ENCODE data around the gene PACSIN2.
A peak's percentile ranks its signal among the peaks of the same experiment; 100 is the strongest.

PACSIN2 gene

DNA sequence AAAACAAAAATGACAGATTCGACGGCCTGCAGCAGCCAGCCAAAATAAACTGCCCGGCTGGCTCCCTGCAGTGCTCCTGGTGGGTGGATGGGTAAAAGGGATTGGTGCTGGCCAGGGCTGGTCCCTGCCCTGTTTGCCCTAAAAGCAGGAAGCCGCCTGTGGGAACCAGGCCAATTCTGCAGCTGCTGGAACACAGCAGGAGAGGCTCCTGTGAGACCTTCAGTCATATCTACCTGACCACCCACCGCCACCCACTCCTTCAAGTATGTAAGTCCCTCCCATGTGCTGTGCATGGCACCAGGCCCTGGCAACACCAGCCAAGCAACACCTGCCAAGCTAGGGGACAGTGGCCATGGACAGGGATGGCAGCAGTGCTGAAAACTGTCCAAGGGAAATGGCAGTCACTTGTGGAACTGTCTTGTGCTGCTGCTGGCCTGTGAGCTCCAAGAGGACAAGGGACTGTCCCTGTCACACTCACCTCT lies 109.2 kb downstream of the PACSIN2 start:
- peaks cover 6 to 65% (median 27%) of the 10 kb centered on the region in 4 experiments for H3K36me3 ChIP-seq (ENCODE audit: control insufficient read depth in 4 of 4, insufficient read depth in 4 of 4, low read length in 3 of 4)

DNA sequence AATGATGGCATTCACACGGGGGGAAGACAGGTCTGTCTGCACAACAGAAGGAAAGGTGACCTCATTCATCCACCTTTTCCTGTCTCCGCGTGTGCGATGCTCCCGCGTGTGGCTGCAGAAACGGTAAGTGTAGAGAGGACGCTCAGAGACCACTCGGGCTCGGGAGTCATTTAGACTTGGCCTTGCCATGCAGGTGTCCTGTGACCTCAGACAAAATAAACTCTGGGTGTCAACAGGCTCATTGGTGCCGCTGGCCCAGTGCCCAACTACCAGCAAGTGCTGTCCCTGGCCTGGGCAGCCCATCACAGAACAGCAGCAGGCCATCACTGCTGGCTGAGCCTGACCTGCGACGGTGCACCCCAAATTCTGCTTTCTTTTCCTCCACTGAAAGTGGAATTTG lies 109.7 kb downstream of the PACSIN2 start:
- ChIA-PET CTCF (interaction anchor here (1.1 to 8.0 kb wide), 5 partner anchors 10 to 129 kb away, joined by 3 to 57 read pairs (median 4); no protein-coding TSS in a partner anchor), POLR2A (no interaction called here)
- no peaks in the 10 kb centered on the region for H3K27me3 ChIP-seq (replicated peaks in 2 of 5; ENCODE audit: control insufficient read depth in 4 of 5, insufficient read depth in 5 of 5, low read length in 4 of 5)
- DNase-seq = no peak
- no peaks in the 10 kb centered on the region for H3K9me3 ChIP-seq (ENCODE audit: control extremely low read depth in 1 of 5, control insufficient read depth in 4 of 5, insufficient read depth in 2 of 5, low read depth in 1 of 5, low read length in 4 of 5)
- peaks cover 6 to 63% (median 25%) of the 10 kb centered on the region in 4 experiments for H3K36me3 ChIP-seq (ENCODE audit: control insufficient read depth in 4 of 4, insufficient read depth in 4 of 4, low read length in 3 of 4)
- peaks cover 0 to 15% (median 11%) of the 10 kb centered on the region in 4 experiments for H3K4me1 ChIP-seq (ENCODE audit: control extremely low read depth in 1 of 4, control insufficient read depth in 4 of 4, insufficient read depth in 4 of 4, low read length in 3 of 4)
- WGBS (ENCODE audit: insufficient coverage) = 94% methylated on average over 13 of the region's 13 CpGs
- H3K4me3 ChIP-seq (ENCODE audit: control insufficient read depth in 1 of 7, extremely low read depth in 1 of 7, insufficient read depth in 4 of 7, low read depth in 2 of 7, low read length in 6 of 7) = no peak overlapping the region
- no peak overlapping the region for H3K27ac ChIP-seq (ENCODE audit: insufficient read depth in 1 of 2, low read depth in 1 of 2, low read length in 2 of 2, poor library complexity in 1 of 2, severe bottlenecking in 2 of 2)

More for the DNA sequence above, 109.2 kb downstream of the PACSIN2 start:
- DNase-seq = no peak
- WGBS (ENCODE audit: insufficient coverage) = 95% methylated on average over 4 of the region's 5 CpGs
- H3K27me3 ChIP-seq (replicated peaks in 2 of 5; ENCODE audit: control insufficient read depth in 4 of 5, insufficient read depth in 5 of 5, low read length in 4 of 5) = no peaks in the 10 kb centered on the region
- CTCF ChIA-PET = interaction anchor here (0.7 to 8.0 kb wide), 7 partner anchors 10 to 42 kb away, joined by 3 to 57 read pairs (median 4); no protein-coding TSS in a partner anchor
- no peaks in the 10 kb centered on the region for H3K9me3 ChIP-seq (ENCODE audit: control extremely low read depth in 1 of 5, control insufficient read depth in 4 of 5, insufficient read depth in 2 of 5, low read depth in 1 of 5, low read length in 4 of 5)
- peaks cover 0 to 15% (median 11%) of the 10 kb centered on the region in 4 experiments for H3K4me1 ChIP-seq (ENCODE audit: control extremely low read depth in 1 of 4, control insufficient read depth in 4 of 4, insufficient read depth in 4 of 4, low read length in 3 of 4)
- no peak overlapping the region for H3K27ac ChIP-seq (ENCODE audit: insufficient read depth in 1 of 2, low read depth in 1 of 2, low read length in 2 of 2, poor library complexity in 1 of 2, severe bottlenecking in 2 of 2)
- no peak overlapping the region for H3K4me3 ChIP-seq (ENCODE audit: control insufficient read depth in 1 of 7, extremely low read depth in 1 of 7, insufficient read depth in 4 of 7, low read depth in 2 of 7, low read length in 6 of 7)
- POLR2A ChIA-PET = no interaction called here

GRCh38 chr22:42904050-42904449 lies 110.9 kb downstream of the PACSIN2 start:
- no peak overlapping the region for H3K4me3 ChIP-seq (ENCODE audit: control insufficient read depth in 1 of 7, extremely low read depth in 1 of 7, insufficient read depth in 4 of 7, low read depth in 2 of 7, low read length in 6 of 7)
- ChIA-PET CTCF (interaction anchor here (1.6 to 8.0 kb wide), 3 partner anchors 11 to 130 kb away, joined by 3 to 57 read pairs (median 10); no protein-coding TSS in a partner anchor), POLR2A (no interaction called here)
- WGBS (ENCODE audit: insufficient coverage) = 91% methylated on average over 12 of the region's 12 CpGs
- DNase-seq = no peak
- H3K9me3 ChIP-seq (ENCODE audit: control extremely low read depth in 1 of 5, control insufficient read depth in 4 of 5, insufficient read depth in 2 of 5, low read depth in 1 of 5, low read length in 4 of 5) = no peaks in the 10 kb centered on the region
- peaks cover 0 to 15% (median 11%) of the 10 kb centered on the region in 4 experiments for H3K4me1 ChIP-seq (ENCODE audit: control extremely low read depth in 1 of 4, control insufficient read depth in 4 of 4, insufficient read depth in 4 of 4, low read length in 3 of 4)
- peaks cover 6 to 52% (median 17%) of the 10 kb centered on the region in 4 experiments for H3K36me3 ChIP-seq (ENCODE audit: control insufficient read depth in 4 of 4, insufficient read depth in 4 of 4, low read length in 3 of 4)
- H3K27me3 ChIP-seq (replicated peaks in 2 of 5; ENCODE audit: control insufficient read depth in 4 of 5, insufficient read depth in 5 of 5, low read length in 4 of 5) = no peaks in the 10 kb centered on the region
- no peak overlapping the region for H3K27ac ChIP-seq (ENCODE audit: insufficient read depth in 1 of 2, low read depth in 1 of 2, low read length in 2 of 2, poor library complexity in 1 of 2, severe bottlenecking in 2 of 2)

GRCh38 chr22:42902875-42903510 lies 112.0 kb downstream of the PACSIN2 start:
- H3K4me3 ChIP-seq (ENCODE audit: control insufficient read depth in 1 of 7, extremely low read depth in 1 of 7, insufficient read depth in 4 of 7, low read depth in 2 of 7, low read length in 6 of 7) = no peak overlapping the region
- peaks cover 0 to 15% (median 11%) of the 10 kb centered on the region in 4 experiments for H3K4me1 ChIP-seq (ENCODE audit: control extremely low read depth in 1 of 4, control insufficient read depth in 4 of 4, insufficient read depth in 4 of 4, low read length in 3 of 4)
- H3K9me3 ChIP-seq (ENCODE audit: control extremely low read depth in 1 of 5, control insufficient read depth in 4 of 5, insufficient read depth in 2 of 5, low read depth in 1 of 5, low read length in 4 of 5) = no peaks in the 10 kb centered on the region
- no peaks in the 10 kb centered on the region for H3K27me3 ChIP-seq (replicated peaks in 2 of 5; ENCODE audit: control insufficient read depth in 4 of 5, insufficient read depth in 5 of 5, low read length in 4 of 5)
- ChIA-PET CTCF (interaction anchor here (1.2 to 8.0 kb wide), 11 partner anchors 9 to 131 kb away, joined by 3 to 57 read pairs (median 6); no protein-coding TSS in a partner anchor), POLR2A (no interaction called here)
- H3K27ac ChIP-seq (ENCODE audit: insufficient read depth in 1 of 2, low read depth in 1 of 2, low read length in 2 of 2, poor library complexity in 1 of 2, severe bottlenecking in 2 of 2) = no peak overlapping the region
- 99% methylated on average over 12 of the region's 15 CpGs for WGBS (ENCODE audit: insufficient coverage)
- H3K36me3 ChIP-seq (ENCODE audit: control insufficient read depth in 4 of 4, insufficient read depth in 4 of 4, low read length in 3 of 4) = peaks cover 6 to 41% (median 13%) of the 10 kb centered on the region in 4 experiments
- DNase-seq = no peak

DNA sequence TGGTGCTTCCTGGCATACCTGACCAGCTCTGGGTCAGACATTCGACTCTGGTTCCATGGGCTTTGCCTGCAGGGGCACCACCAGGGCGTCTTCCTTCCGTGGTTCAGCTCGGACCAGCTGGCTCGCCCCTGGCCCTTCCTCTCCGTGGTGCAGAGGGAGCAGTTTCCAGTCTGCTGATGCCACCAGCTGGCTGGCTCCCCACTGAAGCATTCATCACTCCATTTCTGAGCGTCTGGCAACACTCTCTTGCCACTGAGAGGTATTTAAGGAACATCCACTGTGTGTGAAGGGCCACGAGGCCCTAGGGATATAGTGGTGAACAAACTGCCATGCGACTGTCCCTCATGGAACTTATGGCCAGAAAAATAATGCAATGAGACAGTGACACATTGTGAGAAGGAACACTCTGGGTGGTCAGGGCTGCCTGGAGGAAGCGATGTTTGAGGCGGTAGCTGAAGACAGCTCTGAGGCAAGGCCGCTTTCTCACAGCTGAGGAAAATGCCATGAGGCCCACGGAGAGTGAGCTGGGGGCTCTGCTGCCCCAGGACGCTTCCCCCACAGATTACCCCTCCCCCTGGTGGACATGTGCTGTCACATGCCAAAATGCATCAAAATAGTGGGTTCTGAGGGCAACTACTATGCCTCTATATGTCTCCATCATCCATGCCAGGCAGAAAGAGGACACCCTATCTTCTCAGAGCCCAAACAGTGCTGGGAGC lies 113.0 kb downstream of the PACSIN2 start:
- H3K27me3 ChIP-seq (replicated peaks in 2 of 5; ENCODE audit: control insufficient read depth in 4 of 5, insufficient read depth in 5 of 5, low read length in 4 of 5) = no peaks in the 10 kb centered on the region
- H3K36me3 ChIP-seq (ENCODE audit: control insufficient read depth in 4 of 4, insufficient read depth in 4 of 4, low read length in 3 of 4) = peaks cover 0 to 31% (median 7%) of the 10 kb centered on the region in 4 experiments
- CTCF ChIA-PET = interaction anchor here (0.5 to 8.0 kb wide), 25 partner anchors 8 to 194 kb away, joined by 3 to 57 read pairs (median 4); no protein-coding TSS in a partner anchor
- no peak overlapping the region for H3K27ac ChIP-seq (ENCODE audit: insufficient read depth in 1 of 2, low read depth in 1 of 2, low read length in 2 of 2, poor library complexity in 1 of 2, severe bottlenecking in 2 of 2)
- 51% methylated on average over 14 of the region's 14 CpGs for WGBS (ENCODE audit: insufficient coverage)
- H3K4me3 ChIP-seq (ENCODE audit: control insufficient read depth in 1 of 7, extremely low read depth in 1 of 7, insufficient read depth in 4 of 7, low read depth in 2 of 7, low read length in 6 of 7) = no peak overlapping the region
- no peaks in the 10 kb centered on the region for H3K9me3 ChIP-seq (ENCODE audit: control extremely low read depth in 1 of 5, control insufficient read depth in 4 of 5, insufficient read depth in 2 of 5, low read depth in 1 of 5, low read length in 4 of 5)
- H3K4me1 ChIP-seq (ENCODE audit: control extremely low read depth in 1 of 4, control insufficient read depth in 4 of 4, insufficient read depth in 4 of 4, low read length in 3 of 4) = peaks cover 0 to 21% (median 10%) of the 10 kb centered on the region in 4 experiments
- POLR2A ChIA-PET = interaction anchor here (0.5 kb wide), 1 partner anchor 204 kb away, joined by 5 read pairs; no protein-coding TSS in a partner anchor
- DNase-seq = peak in 2 of 3 donors; percentile 52 to 55

- peaks cover 19 to 57% (median 44%) of the 10 kb centered on the region in 4 experiments for H3K4me1 ChIP-seq (ENCODE audit: control extremely low read depth in 1 of 4, control insufficient read depth in 4 of 4, insufficient read depth in 4 of 4, low read length in 3 of 4)
- WGBS (ENCODE audit: insufficient coverage) = 98% methylated on average over 6 of the region's 7 CpGs
These were observed 117.0 kb downstream of the PACSIN2 start for GRCh38 chr22:42897960-42898359.

More at GRCh38 chr22:42897960-42898359, 117.0 kb downstream of the PACSIN2 start:
- DNase-seq = no peak
- Histone ChIP-seq H3K27ac (ENCODE audit: insufficient read depth in 1 of 2, low read depth in 1 of 2, low read length in 2 of 2, poor library complexity in 1 of 2, severe bottlenecking in 2 of 2) (no peak overlapping the region), H3K9me3 (ENCODE audit: control extremely low read depth in 1 of 5, control insufficient read depth in 4 of 5, insufficient read depth in 2 of 5, low read depth in 1 of 5, low read length in 4 of 5) (no peaks in the 10 kb centered on the region), H3K27me3 (replicated peaks in 2 of 5; ENCODE audit: control insufficient read depth in 4 of 5, insufficient read depth in 5 of 5, low read length in 4 of 5) (no peaks in the 10 kb centered on the region), H3K36me3 (ENCODE audit: control insufficient read depth in 4 of 4, insufficient read depth in 4 of 4, low read length in 3 of 4) (peaks cover 0 to 15% (median 6%) of the 10 kb centered on the region in 4 experiments), H3K4me3 (ENCODE audit: control insufficient read depth in 1 of 7, extremely low read depth in 1 of 7, insufficient read depth in 4 of 7, low read depth in 2 of 7, low read length in 6 of 7) (no peak overlapping the region)
- POLR2A ChIA-PET = no interaction called here
- CTCF ChIA-PET = interaction anchor here (4.5 kb wide), 1 partner anchor 30 kb away, joined by 18 read pairs; no protein-coding TSS in a partner anchor

Measured in common myeloid progenitor, CD34-positive (primary cell).